Glutamatergic neuron (in vitro differentiated cells): ENCODE results near the gene BRF1. TPM values are rescaled to one million over a fixed set of nuclear protein-coding genes. Genes with fewer than 3 reads are reported as not detected.
"Not testable (repeated sequence)": the region's sequence is repeated elsewhere in the genome, so short reads cannot be mapped to it uniquely, and the experiment has no call there.

Source experiments
- DNase-seq: peaks from one replicate; pipeline ENCODE4 v3.0.0; 2022
- H3K27ac Mint-ChIP-seq: one replicate; pipeline ENCODE4 v1.8.0; 2020; ENCODE audit warnings: mild to moderate bottlenecking, mixed read lengths, inconsistent platforms; ENCODE audit not compliant: unreplicated experiment
- H3K27me3 Mint-ChIP-seq: one replicate; pipeline ENCODE4 v1.8.0; 2020; ENCODE audit warnings: mild to moderate bottlenecking, moderate library complexity, mixed read lengths, inconsistent platforms; ENCODE audit not compliant: unreplicated experiment
- H3K36me3 Mint-ChIP-seq: one replicate; pipeline ENCODE4 v1.8.0; 2020; ENCODE audit warnings: mild to moderate bottlenecking, mixed read lengths, inconsistent platforms; ENCODE audit not compliant: unreplicated experiment
- H3K4me1 Mint-ChIP-seq: one replicate; pipeline ENCODE4 v1.8.0; 2020; ENCODE audit warnings: mild to moderate bottlenecking, low read depth, mixed read lengths, inconsistent platforms; ENCODE audit not compliant: unreplicated experiment
- H3K4me3 Mint-ChIP-seq: one replicate; pipeline ENCODE4 v1.8.0; 2020; ENCODE audit warnings: mild to moderate bottlenecking, mixed read lengths, inconsistent platforms; ENCODE audit not compliant: unreplicated experiment
- H3K9me3 Mint-ChIP-seq: one replicate; pipeline ENCODE4 v1.8.0; 2020; ENCODE audit warnings: mild to moderate bottlenecking, moderate library complexity, mixed read lengths, inconsistent platforms; ENCODE audit not compliant: unreplicated experiment
- total RNA-seq: library from RNA; stranded (reverse); fragmentation: NEBNext Ultra II Directional; extraction: Animal tissue kit (Norgen Biotek cat#: 25700); gene quantifications from one replicate; pipeline ENCODE4 v1.2.1, GENCODE V29; 2021; ENCODE audit not compliant: unreplicated experiment
- TF ChIP-seq, protein P1 (sequence below): fragments of 200-600 bp; sonication (generic); IDR thresholded peaks from one replicate; pipeline ENCODE4 v1.5.0; 2021; ENCODE audit not compliant: partially characterized antibody, unreplicated experiment

Gene BRF1
- total RNA-seq, 1 donor from 2014 or later = 54.6 TPM

DNA sequence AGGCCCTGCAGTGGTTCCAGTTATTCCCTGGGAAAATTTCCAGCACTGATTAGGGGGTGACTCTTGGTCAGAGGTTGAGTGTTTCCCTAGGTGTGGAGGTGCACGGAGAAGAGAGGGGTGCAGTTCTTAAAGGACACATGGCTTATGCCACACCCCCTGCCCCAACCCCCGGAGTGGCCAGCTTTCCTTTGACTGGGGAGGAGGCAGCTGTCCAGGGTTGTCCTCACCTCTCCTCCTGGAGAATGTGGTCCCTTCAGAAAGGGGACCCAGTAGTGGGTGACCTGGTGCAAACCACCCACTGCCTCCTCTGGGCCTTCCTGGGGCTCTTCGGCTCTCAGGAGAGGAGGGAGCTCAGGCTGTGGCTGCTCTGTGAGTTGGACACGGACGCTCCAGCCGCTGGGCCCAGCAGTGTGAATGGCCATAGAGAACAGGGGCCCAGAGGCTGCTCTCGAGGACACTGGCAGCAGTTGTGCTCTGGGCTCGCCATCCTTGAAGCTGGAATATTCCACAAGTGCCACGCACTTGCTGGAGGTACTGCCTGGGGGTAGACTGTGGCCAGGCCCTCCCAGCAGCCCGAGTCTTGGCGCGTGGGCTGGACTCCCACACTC is 27.4 kb upstream of the BRF1 start:
- peaks cover 20% of the 10 kb centered on the region for H3K27me3 Mint-ChIP-seq
- peaks cover 52% of the 10 kb centered on the region for H3K4me1 Mint-ChIP-seq
- H3K36me3 Mint-ChIP-seq = no peaks in the 10 kb centered on the region
- H3K9me3 Mint-ChIP-seq = peaks cover 23% of the 10 kb centered on the region
- DNase-seq = no peak
- TF ChIP-seq, protein P1, sequence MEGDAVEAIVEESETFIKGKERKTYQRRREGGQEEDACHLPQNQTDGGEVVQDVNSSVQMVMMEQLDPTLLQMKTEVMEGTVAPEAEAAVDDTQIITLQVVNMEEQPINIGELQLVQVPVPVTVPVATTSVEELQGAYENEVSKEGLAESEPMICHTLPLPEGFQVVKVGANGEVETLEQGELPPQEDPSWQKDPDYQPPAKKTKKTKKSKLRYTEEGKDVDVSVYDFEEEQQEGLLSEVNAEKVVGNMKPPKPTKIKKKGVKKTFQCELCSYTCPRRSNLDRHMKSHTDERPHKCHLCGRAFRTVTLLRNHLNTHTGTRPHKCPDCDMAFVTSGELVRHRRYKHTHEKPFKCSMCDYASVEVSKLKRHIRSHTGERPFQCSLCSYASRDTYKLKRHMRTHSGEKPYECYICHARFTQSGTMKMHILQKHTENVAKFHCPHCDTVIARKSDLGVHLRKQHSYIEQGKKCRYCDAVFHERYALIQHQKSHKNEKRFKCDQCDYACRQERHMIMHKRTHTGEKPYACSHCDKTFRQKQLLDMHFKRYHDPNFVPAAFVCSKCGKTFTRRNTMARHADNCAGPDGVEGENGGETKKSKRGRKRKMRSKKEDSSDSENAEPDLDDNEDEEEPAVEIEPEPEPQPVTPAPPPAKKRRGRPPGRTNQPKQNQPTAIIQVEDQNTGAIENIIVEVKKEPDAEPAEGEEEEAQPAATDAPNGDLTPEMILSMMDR = no peak
- peak overlapping the region; percentile 47 for H3K4me3 Mint-ChIP-seq
- H3K27ac Mint-ChIP-seq = peak overlapping the region; percentile 28

DNA sequence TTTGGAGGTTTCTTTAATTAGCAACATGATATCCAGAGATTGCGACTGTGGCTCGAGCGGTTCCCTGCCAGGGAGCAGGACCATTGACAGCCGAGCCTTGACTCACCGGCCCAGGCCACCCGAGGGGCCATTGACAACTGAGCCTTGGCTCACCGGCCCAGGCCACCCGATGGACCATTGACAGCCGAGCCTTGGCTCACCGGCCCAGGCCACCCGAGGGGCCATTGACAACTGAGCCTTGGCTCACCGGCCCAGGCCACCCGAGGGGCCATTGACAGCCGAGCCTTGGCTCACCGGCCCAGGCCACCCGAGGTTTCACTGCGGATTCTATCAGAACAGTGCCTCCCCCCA is 26.9 kb upstream of the BRF1 start:
- H3K9me3 Mint-ChIP-seq = peaks cover 25% of the 10 kb centered on the region
- peak overlapping the region; percentile 70 for H3K27ac Mint-ChIP-seq
- peaks cover 21% of the 10 kb centered on the region for H3K27me3 Mint-ChIP-seq
- H3K4me1 Mint-ChIP-seq = peaks cover 54% of the 10 kb centered on the region
- H3K36me3 Mint-ChIP-seq, H3K4me3 Mint-ChIP-seq, DNase-seq: not testable (repeated sequence)

DNA sequence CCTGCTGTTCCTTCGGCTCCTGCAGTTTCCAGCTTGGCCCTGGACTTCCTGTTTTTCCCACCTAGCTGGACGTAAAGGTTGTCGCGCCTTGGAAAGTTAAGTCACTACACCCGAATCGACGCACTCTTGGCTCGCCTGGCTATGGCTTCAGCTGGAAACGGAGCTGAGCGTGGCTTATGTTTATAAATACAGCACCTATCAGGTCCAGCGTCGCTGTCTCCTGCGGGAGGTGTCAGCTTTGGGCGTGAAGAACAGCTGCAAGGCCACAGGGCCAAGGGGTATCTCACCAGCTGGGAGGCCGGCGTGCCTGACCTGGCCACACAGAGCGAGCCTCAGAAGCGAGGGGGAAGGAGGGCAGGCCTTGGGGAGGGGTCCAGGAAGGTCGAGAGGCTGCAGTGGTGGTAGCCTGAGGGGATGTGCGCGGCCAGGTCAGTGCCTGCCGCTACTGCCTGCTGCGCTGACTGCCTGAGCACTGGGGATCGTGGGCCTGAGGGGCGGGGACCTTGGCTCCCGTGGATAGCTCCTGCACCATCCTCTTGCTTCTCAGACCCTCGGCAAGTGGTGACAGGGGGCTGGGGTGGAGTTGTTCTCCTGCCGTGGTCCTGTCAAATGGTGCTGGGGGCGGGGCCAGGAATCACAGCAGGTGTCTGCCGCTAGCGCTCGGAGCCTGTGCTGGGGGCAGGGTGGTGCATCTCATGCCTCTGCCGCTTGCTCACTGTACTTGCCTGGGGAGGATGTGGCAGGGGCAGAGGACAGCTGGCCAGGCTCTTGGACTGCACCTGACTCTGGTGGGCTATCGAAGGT is 26.3 kb upstream of the BRF1 start:
- TF ChIP-seq, protein P1 = no peak

DNA sequence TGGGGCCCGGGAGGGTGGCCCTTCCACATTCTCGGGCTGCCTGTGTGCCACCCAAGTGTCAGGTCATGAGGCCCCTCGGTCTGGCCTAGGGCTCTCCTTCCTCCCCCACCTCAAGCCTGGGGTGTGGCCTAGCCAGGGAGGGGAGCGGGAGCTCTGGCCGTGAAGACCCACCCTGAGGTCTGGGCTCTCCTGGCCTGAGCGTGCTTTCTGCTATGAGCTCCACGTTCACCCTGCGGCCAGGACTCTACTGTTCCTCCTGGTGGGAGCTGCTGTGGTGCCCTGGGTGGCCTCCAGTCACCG is 25.7 kb upstream of the BRF1 start:
- Mint-ChIP-seq H3K4me1 (peaks cover 50% of the 10 kb centered on the region), H3K27me3 (peaks cover 21% of the 10 kb centered on the region), H3K36me3 (no peaks in the 10 kb centered on the region), H3K9me3 (peaks cover 24% of the 10 kb centered on the region), H3K4me3 (no peak overlapping the region), H3K27ac (no peak overlapping the region)
- DNase-seq = peak; percentile 22
- TF ChIP-seq, protein P1 = no peak

More for the DNA sequence above, 26.3 kb upstream of the BRF1 start:
- peaks cover 26% of the 10 kb centered on the region for H3K9me3 Mint-ChIP-seq
- peaks cover 21% of the 10 kb centered on the region for H3K27me3 Mint-ChIP-seq
- peaks cover 55% of the 10 kb centered on the region for H3K4me1 Mint-ChIP-seq
- peak overlapping the region; percentile 70 for H3K27ac Mint-ChIP-seq
- peak; percentile 52 for DNase-seq
- H3K4me3 Mint-ChIP-seq = peak overlapping the region; percentile 34
- H3K36me3 Mint-ChIP-seq = no peaks in the 10 kb centered on the region

DNA sequence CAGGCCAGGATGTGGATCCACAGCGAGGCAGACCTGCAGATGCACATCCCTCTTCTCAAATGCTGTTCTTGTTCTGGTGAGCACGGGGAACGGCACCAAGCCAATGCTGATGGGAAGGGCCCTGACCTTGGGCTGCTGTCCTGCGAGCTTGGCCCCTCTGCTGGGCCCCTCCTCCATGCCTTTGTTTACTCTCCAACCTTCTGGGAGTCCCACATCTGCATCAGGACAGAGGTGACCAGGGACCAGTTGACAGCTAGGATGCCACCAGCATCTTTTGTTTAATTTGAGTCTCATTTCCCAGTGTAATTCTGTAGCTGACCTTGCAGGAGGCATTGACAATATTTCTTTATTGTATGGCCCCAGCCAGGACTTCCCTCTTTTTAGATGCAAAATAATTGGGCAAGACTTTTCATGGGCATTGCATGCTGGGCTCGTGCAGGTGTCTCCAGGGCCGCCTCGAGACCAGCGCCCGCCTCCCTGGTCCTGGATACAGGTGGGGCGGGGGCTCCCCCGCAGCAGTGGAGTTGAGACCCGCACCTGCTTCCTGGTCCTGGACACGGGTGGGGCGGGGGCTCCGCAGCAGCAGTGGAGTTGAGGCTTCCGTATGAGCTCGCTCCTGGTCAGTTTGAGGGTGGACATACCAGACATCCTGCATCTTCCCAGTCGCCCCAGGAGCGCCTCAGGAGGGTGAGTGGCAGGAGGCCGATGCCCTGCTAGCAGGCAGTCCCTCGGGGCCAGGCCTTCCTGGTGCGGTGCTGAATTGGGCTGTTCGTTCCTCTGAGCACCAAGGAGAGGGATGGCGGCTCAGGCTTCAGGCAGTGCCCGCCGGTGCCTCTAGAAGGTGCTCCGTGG is 25.1 kb upstream of the BRF1 start:
- H3K27ac Mint-ChIP-seq = peak overlapping the region; percentile 70
- peak; percentile 26 for DNase-seq
- H3K4me1 Mint-ChIP-seq = peaks cover 50% of the 10 kb centered on the region
- peak overlapping the region; percentile 64 for H3K4me3 Mint-ChIP-seq
- peaks cover 21% of the 10 kb centered on the region for H3K27me3 Mint-ChIP-seq
- peaks cover 19% of the 10 kb centered on the region for H3K9me3 Mint-ChIP-seq
- TF ChIP-seq, protein P1 = no peak
- H3K36me3 Mint-ChIP-seq = no peaks in the 10 kb centered on the region
